Ectodermal cell (in vitro differentiated cells): ENCODE data around the gene BRAT1.

Experiments used
- H3K27ac ChIP-seq: 2 replicates; pipeline ENCODE4 v1.7.0; 2013; ENCODE audit warnings: mild to moderate bottlenecking, low read depth, low read length; ENCODE audit not compliant: insufficient read depth, poor library complexity, severe bottlenecking
- H3K27me3 ChIP-seq: 2 replicates; pipeline ENCODE4 v1.7.0; 2013; ENCODE audit warnings: mild to moderate bottlenecking, low read length; ENCODE audit not compliant: insufficient read depth, control insufficient read depth, poor library complexity, severe bottlenecking
- H3K36me3 ChIP-seq: one replicate; pipeline ENCODE4 v1.7.0; 2013; ENCODE audit warnings: low read length; ENCODE audit not compliant: control insufficient read depth, insufficient read depth
- H3K4me1 ChIP-seq: one replicate; pipeline ENCODE4 v1.7.0; 2013; ENCODE audit warnings: low read length; ENCODE audit not compliant: control insufficient read depth, insufficient read depth
- H3K4me3 ChIP-seq: 2 replicates; pipeline ENCODE4 v1.7.0; 2013; ENCODE audit warnings: low read depth, low read length, control low read depth; ENCODE audit not compliant: insufficient read depth
- H3K9me3 ChIP-seq: 2 replicates; pipeline ENCODE4 v1.7.0; 2013; ENCODE audit warnings: mild to moderate bottlenecking, low read length, moderate library complexity; ENCODE audit not compliant: control insufficient read depth
- WGBS, 2 experiments: methylation state at CpG; one replicate each; pipeline ENCODE4 v1.1.7; 2013; ENCODE audit warnings: missing lambda C conversion rate in 2 of 2; 5-methylcytosine and 5-hydroxymethylcytosine counted together

Gene BRAT1

GRCh38 chr7:2510130-2510776, 45.1 kb downstream of the BRAT1 start:
- H3K27me3 ChIP-seq: no peaks in the 10 kb centered on the region
- WGBS, 2 experiments: 95% methylated on average over 13 of the region's 13 CpGs
- H3K4me3 ChIP-seq: no peak overlapping the region
- H3K36me3 ChIP-seq: no peaks in the 10 kb centered on the region
- no peak overlapping the region for H3K27ac ChIP-seq
- no peaks in the 10 kb centered on the region for H3K9me3 ChIP-seq
- peaks cover 57% of the 10 kb centered on the region for H3K4me1 ChIP-seq

GRCh38 chr7:2509298-2509906, 45.9 kb downstream of the BRAT1 start:
- no peak overlapping the region for H3K4me3 ChIP-seq
- no peak overlapping the region for H3K27ac ChIP-seq
- H3K27me3 ChIP-seq: no peaks in the 10 kb centered on the region
- peaks cover 57% of the 10 kb centered on the region for H3K4me1 ChIP-seq
- no peaks in the 10 kb centered on the region for H3K36me3 ChIP-seq
- WGBS, 2 experiments: 65% methylated on average over 23 of the region's 23 CpGs
- H3K9me3 ChIP-seq: no peaks in the 10 kb centered on the region

GRCh38 chr7:2508327-2509215, 46.8 kb downstream of the BRAT1 start:
- 83 to 84% methylated on average over 43 of the region's 43 CpGs for WGBS, 2 experiments
- H3K27me3 ChIP-seq: no peaks in the 10 kb centered on the region
- peaks cover 51% of the 10 kb centered on the region for H3K4me1 ChIP-seq
- no peak overlapping the region for H3K4me3 ChIP-seq
- H3K36me3 ChIP-seq: no peaks in the 10 kb centered on the region
- H3K9me3 ChIP-seq: no peaks in the 10 kb centered on the region
- H3K27ac ChIP-seq: no peak overlapping the region

DNA sequence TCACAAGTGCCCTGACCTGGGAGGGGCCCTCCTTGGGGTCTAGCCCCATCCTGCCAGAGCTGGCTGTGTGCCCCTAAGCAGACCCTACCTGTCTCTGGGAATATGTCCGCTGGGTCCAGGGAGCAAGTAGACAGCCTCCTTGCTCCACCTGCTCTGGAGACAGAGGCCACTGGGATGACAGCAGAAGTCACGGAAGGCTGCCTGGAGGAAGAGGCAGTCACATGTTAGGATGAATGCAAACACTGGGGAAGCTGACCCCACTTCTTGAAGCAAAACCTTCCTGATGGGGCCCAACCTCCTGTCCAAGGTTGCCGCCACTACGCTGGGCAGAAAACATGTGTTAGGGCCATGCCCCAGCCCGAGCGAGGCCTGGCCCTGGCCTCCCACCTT, 47.4 kb downstream of the BRAT1 start:
- Histone ChIP-seq H3K4me3 (no peak overlapping the region), H3K36me3 (no peaks in the 10 kb centered on the region), H3K27ac (no peak overlapping the region), H3K9me3 (no peaks in the 10 kb centered on the region), H3K4me1 (peaks cover 45% of the 10 kb centered on the region), H3K27me3 (no peaks in the 10 kb centered on the region)
- WGBS, 2 experiments: 95 to 96% methylated on average over 6 of the region's 6 CpGs

DNA sequence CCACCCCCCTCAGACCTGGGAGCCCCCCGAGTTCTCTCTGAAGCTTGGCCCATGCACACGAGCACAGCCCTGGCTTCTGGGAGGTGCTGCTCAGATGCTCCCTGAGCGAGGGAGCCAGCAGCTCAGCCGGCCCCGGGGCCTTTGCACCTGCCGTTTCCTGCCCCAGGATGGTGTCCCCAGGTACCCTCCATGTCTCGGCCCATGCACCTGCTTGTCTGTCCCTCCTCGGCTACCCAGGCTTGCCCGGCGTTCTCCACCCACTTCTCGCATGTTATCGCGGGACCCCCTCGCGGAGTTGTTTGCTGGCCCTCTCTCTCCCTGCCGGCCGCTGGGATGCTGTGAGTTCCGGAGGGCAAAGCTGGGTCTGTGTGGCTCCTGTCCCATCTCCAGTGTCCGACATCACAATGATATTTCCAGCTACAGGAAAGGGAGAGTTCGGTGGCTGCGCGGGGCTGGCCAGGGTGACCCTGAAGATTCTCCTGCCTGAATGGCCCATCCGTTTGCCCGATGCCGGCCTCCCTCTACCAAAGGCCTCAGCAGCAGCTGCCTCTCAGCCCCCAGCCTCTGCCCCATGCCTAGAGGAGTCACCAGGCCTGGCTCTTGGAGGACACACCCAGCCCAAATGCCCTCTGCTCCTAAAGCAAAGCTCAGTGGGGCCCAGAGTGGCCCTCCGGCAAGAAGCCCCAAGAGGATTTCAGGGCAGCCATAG, 48.0 kb downstream of the BRAT1 start:
- Histone ChIP-seq H3K36me3 (no peaks in the 10 kb centered on the region), H3K27ac (no peak overlapping the region), H3K4me3 (no peak overlapping the region), H3K27me3 (no peaks in the 10 kb centered on the region), H3K9me3 (no peaks in the 10 kb centered on the region), H3K4me1 (peaks cover 39% of the 10 kb centered on the region)
- WGBS, 2 experiments: 83 to 84% methylated on average over 26 of the region's 26 CpGs

DNA sequence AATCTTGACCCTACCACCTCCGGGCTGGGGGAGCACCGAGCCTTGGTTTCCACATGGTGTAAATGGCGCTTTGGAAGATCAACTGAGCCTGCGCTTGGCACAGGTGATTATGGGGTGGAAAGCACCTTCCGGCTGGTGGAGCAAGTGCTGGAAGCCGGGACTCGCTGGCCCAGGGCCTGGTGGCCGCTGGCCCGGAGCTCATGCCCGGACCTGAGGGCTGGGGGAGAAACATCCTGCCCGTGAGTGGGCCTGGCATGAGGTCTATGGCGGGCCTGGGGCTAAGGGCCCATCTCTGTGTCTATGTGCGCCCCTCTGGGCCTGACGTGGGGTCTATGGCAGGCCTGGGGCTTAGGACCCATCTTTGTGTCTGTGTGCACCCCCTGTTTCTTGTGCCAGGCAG, 49.9 kb downstream of the BRAT1 start:
- Histone ChIP-seq H3K4me1 (peaks cover 31% of the 10 kb centered on the region), H3K9me3 (no peaks in the 10 kb centered on the region), H3K27ac (no peak overlapping the region), H3K36me3 (no peaks in the 10 kb centered on the region), H3K4me3 (no peak overlapping the region), H3K27me3 (no peaks in the 10 kb centered on the region)
- 96% methylated on average over 14 of the region's 14 CpGs for WGBS, 2 experiments

DNA sequence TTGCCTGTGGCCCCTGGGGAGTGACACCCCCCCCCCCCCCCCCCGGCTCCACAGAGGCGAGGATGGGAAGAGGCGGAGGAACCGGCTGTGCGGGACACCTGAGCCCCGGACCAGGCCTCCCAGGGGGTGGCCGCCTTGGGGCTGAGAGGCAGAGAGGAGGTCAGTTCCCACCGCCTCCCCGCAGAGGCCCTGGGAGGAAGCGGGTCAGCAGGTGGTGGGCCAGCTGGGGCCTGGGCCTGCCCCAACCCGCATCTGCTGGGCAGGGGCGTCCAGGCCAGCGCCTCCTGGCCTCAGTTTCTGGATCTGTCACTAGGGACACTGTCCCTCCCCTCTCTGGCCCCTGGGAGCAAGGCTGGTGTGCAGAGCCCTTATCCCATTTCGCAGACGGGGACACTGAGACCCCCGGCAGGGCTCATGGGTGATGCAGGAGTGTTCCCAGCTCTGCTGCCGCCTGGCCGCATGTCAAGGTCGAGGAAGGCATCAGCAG, 50.4 kb downstream of the BRAT1 start:
- Histone ChIP-seq H3K9me3 (no peaks in the 10 kb centered on the region), H3K4me1 (peaks cover 34% of the 10 kb centered on the region), H3K27me3 (no peaks in the 10 kb centered on the region), H3K4me3 (no peak overlapping the region), H3K36me3 (no peaks in the 10 kb centered on the region), H3K27ac (no peak overlapping the region)
- 78 to 79% methylated on average over 19 of the region's 19 CpGs for WGBS, 2 experiments

DNA sequence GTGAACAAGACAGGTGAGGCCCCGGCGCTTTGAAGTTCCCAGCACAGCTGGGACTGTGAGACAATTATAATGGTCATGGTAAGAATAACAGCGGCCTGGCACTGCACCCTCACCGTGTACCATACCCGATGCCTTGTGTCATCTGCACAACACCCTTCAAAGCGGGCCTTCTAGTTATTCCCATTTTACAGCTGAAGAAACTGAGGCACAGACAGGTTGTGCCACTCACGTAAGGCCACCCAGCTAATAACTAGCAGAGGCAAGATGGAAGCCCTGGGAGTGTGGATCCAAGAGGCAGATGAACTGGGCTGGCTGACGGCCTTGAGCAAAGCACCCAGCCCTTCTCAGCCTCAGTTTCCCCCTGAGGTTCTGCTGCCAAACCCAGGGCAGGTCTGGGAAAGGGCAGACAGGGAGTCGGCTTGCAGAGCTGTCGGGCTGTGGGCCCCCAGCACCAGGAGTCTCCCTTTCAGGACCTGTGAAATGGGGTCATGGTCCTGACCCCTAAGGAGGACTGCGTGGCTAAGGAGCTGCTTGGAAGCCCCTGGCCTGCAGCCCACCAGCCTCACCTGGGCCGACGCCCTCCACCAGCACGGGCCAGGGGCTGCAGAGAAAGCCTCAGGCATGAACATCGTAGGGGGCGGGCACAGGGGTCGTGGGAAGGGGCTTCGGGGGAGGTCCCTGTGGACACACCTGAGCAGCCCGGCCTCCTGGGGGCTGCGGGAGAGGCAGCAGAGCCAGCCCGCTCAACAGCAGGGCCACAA, 51.0 kb downstream of the BRAT1 start:
- no peaks in the 10 kb centered on the region for H3K27me3 ChIP-seq
- no peak overlapping the region for H3K27ac ChIP-seq
- no peak overlapping the region for H3K4me3 ChIP-seq
- 85% methylated on average over 21 of the region's 21 CpGs for WGBS, 2 experiments
- H3K4me1 ChIP-seq: peaks cover 34% of the 10 kb centered on the region
- no peaks in the 10 kb centered on the region for H3K9me3 ChIP-seq
- no peaks in the 10 kb centered on the region for H3K36me3 ChIP-seq

DNA sequence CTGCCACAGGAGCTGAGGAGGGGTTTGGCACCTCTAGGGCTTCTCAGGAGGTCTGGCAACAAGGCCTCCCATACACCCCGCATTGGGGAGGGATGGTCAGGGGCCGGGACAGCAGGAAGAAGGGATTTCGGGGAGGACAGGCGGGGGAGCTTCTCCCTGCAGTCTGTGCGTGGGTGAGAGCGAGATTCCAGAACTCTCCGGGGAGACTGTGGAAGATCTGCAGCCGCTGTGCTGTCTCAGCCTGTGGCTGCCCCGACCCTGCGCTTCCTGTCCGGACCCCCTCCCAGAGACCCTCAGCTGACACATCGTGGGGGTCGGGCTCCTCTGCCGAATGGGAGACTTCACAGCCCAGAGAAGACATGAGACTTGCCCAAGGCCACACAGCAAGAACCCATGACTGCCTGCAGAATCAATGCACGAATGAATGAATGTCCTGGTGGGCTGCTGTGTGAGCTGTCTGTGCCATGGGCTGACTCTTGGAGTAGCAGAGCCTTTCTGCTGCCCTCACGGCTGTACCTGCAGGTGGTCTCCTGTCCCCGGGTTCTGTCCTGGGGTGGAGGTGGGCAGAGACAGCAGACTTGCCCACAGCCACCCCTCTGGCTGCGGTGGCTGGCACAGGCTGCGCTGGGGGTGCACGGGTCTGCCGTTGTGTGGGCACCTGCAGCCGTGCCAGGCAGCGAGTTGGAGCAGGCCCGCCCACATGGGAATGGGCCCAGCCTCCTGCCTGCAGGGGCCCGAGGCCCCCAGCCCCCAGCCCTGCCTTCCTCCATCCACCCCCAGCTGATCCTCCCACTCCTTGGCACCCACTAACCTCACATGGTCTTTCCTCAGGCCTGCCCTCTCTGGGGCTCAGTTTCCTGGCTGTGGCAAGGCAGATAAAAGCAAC, 52.0 kb downstream of the BRAT1 start:
- 91 to 92% methylated on average over 24 of the region's 25 CpGs for WGBS, 2 experiments

More for the DNA sequence above, 52.0 kb downstream of the BRAT1 start:
- Histone ChIP-seq H3K27ac (no peak overlapping the region), H3K9me3 (no peaks in the 10 kb centered on the region), H3K36me3 (no peaks in the 10 kb centered on the region), H3K27me3 (no peaks in the 10 kb centered on the region), H3K4me1 (peaks cover 34% of the 10 kb centered on the region), H3K4me3 (no peak overlapping the region)
